HG03342 (cell line): ENCODE measurements around the gene ARFGAP1.
"Not testable (repeated sequence)": the region's sequence is repeated elsewhere in the genome, so short reads cannot be mapped to it uniquely, and the experiment has no call there.

ENCODE experiments used
- ATAC-seq: cut with Tn5 transposase; IDR thresholded peaks from one replicate; pipeline ENCODE4 v1.9.1; 2021; ENCODE audit warnings: mild to moderate bottlenecking, moderate library complexity; ENCODE audit not compliant: unreplicated experiment

The ARFGAP1 gene

DNA sequence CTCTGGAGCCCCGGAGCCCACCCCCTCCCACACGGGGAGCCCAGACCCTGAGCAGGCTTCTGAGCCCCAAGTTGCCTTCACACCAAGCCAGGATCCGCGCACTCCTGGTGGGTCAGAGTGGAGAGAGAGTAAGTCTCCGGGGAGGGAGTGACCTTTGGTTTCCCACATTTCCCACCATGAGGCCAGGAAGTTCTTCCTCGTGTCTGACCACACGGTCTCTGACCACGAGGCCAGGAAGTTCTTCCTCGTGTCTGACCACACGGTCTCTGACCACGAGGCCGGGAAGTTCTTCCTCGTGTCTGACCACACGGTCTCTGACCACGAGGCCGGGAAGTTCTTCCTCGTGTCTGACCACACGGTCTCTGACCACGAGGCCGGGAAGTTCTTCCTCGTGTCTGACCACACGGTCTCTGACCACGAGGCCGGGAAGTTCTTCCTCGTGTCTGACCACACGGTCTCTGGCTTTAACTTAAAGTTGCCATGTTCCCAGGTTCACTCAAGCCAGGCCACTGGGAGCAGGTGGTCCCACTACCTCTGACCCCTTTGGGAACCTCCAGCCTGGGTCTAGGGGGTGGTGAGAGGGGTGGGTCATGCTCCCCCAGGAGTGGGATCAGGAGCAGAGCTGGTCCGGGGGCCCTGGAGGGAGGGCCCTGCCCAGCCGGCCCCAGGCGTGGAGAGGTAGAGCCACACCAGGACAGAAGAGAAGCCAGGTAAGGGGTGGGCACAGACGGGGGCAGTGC, 33.5 kb downstream of the ARFGAP1 start:
- not testable (repeated sequence) for ATAC-seq

DNA sequence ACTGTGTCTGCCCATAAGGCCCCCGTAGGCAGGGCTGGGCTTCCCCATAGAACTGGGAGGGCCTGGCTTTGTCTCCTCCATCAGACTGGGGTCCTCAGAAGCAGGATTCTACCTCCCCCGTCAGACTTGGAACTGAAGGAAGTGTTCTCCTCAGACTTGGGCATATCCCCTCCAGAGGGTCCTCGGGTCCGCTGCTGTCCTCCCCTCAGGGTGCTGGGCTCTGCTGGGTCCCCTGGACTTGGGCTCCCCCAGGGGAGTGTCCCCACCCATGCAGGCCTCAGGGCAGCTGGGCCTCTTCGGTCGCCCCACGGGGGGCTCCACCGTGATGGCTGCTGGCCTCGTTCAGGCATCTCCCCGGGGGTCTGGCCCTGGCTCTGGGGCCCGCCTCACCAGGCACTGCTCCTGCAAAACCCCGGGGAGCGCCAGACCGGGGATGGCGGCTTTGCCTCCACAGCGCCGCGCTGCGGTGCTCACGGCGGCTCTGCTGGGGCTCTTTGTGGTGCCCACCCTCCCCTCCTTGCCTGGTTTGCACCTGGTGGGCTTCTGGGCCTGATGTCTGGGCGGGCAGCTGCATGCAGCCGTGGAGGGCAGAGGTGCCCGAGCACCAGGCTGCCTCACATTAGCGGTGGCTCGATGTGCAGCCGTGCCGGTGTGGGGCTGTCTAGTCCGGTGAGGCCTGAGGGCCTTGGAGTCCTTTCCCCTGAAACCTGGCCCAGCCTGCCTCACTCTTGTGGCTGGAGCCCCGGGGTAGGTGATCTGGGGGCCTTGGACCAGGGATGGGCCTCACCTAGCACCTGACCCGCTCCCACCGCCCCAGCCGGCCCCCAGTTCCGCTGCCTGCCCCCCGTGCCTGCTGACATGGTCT, 34.3 kb downstream of the ARFGAP1 start:
- no peak for ATAC-seq

DNA sequence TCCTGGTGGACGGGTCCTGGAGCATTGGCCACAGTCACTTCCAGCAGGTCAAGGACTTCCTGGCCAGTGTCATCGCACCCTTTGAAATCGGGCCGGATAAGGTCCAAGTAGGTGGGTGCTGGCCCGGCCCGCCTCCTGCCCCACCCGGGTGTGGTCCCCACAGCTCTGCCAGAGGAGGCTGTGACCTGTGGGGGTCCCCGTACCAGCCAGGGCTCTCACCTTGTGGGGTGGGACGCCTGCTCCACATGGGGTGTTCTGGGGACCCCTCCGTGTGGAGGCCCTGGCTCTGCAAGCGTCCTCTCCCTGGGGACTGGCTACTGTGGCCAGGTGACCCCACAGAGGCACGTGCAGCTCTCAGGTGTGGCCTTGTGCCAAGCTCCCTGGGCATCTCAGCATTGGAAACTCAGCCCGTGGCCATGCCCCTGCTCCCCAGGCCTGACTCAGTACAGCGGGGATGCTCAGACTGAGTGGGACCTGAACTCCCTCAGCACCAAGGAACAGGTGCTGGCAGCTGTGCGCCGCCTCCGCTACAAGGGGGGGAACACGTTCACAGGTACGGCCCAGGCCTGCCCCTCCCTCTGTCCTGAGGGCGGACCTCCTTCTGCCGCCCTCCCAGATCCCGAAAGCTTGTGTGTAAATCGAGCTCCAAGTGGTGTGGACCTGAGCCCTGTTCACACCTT, 35.1 kb downstream of the ARFGAP1 start:
- no peak for ATAC-seq

DNA sequence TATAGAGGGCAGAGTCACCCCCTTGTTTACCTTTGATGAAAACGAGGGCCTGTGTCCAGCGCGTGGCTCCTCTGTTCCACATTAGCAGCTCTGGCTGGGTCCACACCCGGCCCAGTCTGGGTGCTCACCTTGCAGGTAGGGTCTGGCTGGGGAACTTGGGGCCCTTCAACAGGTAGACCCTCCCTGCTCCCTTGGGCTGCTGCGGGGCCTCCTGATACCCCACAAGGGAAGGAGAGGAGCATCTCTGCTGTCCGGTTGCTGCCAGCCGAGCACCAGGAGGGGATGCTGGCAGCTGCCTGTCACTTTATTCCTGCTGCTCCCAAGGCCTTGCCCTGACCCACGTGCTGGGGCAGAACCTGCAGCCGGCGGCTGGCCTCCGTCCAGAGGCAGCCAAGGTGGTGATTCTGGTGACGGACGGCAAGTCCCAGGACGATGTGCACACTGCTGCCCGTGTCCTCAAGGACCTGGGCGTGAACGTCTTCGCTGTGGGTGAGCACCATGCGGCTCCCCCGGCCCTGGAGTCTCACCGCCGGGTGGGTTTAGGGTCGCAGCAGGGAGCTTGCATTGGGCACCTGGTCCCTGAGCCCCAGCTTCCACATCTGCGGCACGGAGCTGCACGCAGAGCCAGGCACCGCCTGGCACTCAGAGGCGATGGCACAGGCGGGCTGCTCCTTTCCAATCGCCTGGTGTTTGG, 35.8 kb downstream of the ARFGAP1 start:
- ATAC-seq = no peak

DNA sequence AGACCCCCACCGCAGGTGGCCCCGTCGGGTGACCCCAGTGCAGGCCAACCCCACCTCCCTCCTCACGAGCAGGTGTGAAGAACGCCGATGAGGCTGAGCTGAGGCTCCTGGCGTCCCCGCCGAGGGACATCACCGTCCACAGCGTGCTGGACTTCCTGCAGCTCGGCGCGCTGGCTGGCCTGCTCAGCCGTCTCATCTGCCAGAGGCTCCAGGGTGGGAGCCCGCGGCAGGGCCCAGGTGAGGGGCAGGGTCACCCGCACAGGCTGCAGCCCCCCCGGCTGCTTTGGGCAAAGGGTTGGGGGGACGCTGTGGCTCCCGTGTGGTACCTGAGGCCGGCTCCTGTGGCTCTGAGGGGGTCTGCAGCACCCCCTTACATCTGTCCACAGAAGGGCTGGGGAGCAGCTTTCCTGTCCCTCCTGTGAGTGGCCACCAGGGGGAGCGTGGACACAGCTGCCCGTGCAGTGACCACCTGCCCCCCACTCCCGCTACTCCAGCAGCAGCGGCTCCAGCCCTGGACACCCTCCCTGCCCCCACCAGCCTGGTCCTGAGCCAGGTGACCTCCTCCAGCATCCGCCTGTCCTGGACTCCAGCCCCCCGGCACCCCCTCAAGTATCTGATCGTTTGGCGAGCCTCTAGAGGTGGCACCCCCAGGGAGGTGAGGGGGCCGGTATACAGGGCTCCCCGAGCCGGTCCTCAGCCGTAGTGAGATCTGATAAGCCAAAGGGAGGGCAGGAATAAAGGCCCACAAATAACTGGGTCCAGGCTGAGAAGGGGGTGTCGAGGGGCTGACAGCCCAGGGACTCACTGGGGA, 36.9 kb downstream of the ARFGAP1 start:
- no peak for ATAC-seq

DNA sequence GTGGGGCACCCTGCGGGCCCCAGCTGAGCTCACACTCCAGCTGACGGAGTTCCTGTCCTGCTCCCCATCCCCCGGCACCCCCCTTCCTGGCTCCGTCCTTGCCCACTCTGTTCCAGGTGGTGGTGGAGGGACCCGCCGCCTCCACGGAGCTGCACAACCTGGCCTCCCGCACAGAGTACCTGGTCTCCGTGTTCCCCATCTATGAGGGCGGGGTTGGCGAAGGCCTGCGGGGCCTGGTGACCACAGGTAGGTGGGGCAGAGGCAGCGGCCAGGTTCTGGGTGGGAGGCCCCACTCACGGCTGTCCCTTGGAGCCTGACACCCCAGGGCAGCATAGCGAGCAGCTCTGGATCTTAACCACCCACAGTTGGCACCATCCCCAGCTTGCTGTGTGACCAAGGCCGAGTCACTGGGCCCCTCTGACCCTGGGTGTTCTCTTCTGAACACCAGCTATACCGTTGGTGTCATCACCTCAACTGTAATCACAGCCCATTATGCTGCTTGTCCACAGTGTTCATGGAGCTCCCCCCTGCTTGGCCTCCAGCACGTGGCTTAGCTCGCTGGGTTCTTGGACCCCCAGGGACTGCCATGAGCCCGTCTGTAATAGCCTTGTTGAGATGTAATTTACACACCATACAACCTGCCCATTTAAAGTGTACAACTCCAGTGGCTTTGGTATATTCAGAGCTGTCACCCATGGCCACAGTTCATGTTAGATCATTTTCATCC, 37.8 kb downstream of the ARFGAP1 start:
- no peak for ATAC-seq

DNA sequence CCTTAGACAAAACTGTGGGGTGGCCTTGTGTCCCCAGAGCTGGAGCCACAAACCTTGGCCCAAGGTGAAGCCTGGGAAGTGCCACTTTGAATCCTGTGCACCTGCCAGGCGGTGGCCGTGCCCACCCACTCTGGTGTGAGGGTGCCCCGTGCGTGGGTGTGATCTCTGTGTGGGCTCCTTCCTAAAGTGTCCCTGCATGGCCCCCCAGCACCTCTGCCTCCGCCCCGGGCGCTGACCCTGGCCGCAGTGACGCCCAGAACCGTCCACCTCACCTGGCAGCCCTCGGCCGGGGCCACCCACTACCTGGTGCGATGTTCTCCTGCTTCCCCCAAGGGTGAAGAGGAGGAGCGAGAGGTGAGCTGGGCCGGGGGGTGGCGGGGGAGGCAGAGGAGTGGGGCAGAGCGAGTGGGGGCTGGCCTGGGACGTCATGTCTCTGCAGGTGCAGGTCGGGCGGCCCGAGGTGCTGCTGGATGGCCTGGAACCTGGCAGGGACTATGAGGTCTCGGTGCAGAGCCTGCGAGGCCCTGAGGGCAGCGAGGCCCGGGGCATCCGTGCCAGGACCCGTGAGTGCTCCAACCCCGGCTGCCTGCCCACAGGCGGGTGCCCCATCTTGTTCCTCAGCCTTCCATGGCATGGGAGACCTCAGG, 38.7 kb downstream of the ARFGAP1 start:
- no peak for ATAC-seq

DNA sequence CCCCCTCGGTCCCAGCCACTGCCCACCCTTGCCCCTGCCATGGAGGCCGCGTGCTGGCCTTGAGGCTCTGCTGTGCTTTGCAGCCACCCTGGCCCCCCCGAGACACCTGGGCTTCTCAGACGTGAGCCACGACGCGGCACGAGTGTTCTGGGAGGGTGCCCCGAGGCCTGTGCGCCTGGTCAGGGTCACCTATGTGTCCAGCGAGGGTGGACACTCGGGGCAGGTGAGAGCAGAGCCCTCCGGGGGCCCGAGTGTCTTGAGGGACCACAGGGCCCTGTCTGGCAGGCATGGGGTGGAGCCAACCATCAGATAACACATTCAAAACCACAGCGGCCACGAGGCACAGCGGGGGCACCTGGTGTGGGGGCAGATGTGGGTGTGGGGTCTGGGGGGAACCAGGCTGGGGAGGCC, 39.2 kb downstream of the ARFGAP1 start:
- no peak for ATAC-seq

DNA sequence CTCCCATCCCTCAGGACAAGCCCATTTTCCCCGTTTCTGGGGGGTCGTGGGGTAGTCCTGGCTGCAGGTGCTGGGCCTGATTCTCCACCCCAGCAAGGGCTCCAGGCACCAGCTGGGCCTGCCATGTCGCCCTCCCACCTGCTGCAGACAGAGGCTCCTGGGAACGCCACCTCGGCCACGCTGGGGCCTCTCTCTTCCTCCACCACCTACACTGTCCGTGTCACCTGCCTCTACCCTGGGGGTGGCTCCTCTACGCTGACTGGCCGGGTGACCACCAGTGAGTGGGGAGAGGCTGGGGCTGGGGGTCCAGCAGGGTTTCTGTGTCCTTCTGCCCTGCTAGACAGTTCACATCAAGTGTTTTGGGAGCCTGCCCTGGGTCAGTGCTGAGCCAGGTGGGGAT, 39.7 kb downstream of the ARFGAP1 start:
- ATAC-seq = no peak

DNA sequence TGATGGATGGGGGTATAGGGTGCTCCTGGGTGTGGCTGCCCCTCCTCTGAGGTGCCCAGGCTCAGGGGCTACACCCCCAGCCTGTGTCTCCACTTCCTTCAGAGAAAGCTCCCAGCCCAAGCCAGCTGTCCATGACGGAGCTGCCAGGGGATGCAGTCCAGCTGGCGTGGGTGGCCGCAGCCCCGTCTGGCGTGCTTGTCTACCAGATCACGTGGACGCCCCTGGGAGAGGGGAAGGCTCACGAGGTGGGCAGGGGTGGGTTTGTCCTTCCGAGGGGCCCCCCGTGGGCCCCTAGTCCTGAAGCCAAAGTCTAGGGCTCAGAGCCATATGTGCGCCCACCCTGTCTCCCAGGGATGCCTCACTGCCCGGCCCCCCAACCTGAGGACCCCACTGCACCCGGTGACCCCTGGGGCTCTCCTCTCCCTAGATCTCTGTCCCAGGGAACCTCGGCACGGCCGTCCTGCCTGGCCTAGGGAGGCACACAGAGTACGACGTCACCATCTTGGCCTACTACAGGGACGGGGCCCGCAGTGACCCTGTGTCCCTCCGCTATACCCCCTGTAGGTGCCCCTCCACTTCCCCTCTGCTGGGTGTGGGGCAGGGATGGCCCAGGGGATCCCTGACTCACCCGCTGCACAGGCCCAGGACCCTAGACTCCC, 40.2 kb downstream of the ARFGAP1 start:
- ATAC-seq = no peak

DNA sequence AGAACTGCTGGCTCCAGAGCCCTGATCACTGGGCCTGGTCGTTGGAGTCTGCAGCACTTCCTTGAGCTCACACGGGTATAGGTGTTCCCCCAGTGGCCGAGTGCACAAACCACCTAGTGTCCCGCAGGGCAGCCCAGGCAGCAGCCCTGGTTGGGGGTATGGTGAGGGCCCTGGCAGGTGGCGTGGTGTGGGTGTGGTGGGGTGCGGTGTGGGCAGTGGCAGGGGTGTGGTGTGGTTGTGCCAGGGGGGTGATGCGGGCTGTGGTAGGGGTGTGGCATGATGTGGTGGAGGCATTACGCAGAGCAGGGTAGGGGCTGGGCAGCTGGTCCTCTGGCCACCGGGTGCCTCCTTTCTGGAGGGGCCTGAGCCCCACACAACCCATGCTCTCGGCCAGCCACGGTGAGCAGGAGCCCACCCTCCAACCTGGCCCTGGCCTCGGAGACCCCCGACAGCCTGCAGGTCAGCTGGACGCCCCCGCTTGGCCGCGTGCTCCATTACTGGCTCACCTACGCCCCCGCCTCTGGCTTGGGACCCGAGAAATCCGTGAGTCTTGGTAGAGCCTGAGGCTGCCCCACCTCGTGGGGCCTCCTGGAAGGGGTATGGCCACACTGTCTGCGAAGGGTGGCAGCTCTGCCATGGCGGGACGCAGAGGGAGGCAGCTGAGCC, 40.9 kb downstream of the ARFGAP1 start:
- no peak for ATAC-seq

DNA sequence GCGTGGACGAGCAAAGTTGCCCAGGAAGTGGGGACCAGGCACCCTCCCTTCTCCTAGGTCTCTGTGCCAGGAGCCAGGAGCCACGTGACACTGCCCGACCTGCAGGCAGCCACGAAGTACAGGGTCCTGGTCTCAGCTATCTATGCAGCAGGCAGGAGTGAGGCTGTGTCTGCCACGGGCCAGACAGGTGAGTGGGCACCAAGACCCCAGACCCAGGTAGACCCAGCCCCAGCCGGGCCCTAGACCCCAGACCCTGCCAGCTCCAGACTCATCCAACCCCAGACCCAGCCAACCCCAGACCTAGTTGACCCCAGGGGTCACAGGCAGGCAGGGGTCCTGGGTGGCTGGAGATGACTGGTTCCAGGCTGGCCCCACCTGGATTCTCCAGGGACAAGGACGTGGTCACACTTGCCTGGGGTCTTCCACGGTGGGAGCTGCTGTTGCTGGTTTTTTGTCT, 41.4 kb downstream of the ARFGAP1 start:
- ATAC-seq = no peak

DNA sequence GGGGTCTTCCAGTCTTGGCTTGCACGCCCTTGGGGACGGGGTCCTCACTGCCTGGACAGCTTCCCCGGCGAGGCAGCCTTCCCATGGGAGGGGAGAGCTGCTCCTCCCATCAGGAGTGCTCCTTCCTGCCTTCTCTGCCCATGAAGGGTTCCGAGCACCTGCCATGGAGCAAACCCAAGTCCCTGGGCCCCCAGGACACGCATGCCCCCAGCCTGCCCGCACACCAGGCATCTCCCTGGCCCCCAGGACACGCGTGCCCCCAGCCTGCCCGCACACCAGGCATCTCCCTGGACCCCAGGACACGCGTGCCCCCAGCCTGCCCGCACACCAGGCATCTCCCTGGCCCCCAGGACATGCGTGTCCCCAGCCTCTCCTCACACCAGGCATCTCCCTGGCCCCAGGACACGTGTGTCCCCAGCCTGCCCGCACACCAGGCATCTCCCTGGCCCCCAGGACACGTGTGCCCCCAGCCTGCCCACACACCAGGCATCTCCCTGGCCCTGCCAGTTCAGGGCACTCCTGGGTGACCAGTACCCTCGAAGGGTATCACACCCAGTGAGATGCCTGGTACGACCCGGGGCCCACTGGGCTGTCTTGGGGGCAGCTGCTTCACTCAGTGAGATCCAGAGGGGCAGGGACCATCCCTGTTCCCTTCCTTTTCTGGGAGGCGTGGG, 42.1 kb downstream of the ARFGAP1 start:
- no peak for ATAC-seq

DNA sequence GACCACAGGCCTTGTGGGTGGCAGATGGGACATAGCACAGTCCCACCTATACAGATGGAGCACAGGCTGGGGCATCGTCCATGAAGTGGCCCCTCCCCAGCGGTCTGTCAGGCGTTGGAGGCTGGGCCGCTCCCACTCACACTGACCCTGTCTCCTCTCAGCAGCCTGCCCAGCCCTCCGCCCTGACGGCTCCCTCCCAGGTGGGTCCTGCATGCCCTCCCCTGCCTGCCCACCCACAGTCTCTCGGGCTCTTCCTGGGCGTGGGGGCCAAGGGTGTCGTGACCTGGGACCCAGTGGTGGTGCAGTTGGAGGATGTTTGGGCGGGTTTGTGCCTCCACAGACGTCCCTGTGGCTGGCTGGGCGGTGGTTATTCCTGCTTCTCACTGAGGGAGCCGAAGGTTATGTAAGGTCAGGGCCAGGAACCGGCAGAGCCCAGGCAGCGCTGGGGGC, 42.7 kb downstream of the ARFGAP1 start:
- ATAC-seq = no peak

DNA sequence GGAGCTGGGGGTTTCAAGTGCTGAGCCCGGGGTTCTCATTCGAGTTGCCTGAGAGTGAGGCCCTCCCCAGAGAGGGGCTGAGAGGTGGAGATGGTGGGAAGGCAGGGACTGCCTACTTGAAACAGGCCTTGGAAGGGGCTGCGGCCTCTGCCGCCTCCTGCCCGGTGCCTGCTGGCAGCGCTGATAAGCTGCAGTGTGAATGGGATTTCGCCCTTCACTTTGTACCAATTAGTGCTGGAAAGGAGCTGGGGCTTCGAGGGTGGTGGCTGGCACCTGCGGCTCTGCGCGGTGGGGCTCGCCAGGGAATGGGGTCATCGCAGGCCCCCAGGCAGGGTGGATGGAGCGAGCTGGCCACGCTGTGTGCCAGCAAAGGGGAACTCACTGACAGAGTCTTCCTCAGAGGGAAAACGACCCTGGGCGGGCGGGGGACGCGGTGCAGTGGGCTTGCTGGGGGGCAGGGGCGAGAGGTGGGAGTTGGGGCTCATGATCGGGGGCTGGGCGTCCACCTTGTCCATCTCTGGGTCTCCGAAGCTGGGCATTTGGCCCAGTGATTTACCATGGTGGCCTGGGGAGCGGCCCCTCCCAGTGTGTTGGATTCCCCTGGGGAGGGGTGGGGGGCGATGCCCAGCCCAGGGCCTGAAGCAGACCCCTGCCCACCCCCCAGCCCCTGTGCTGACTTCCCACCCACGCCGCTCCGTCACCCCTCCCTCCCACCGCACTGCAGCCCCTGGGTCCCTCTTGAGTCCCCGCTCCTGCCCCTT, 43.3 kb downstream of the ARFGAP1 start:
- no peak for ATAC-seq

DNA sequence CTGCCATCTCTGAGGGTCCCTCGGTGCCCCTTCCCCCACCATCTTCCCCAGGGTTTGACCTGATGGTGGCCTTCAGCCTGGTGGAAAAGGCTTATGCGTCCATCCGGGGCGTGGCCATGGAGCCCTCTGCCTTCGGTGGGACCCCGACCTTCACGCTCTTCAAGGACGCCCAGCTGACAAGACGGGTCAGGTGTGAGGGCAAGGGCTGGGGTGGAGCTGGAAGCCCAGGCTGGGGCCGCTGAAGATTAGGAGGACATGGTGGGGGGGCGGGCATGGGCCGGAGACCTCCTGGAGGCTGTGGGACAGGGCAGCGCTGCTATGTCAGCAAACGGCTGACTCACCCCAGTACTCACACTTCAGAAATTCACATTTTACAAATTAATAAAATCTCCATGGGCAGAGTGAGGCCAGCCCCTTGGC, 43.9 kb downstream of the ARFGAP1 start:
- ATAC-seq = no peak

DNA sequence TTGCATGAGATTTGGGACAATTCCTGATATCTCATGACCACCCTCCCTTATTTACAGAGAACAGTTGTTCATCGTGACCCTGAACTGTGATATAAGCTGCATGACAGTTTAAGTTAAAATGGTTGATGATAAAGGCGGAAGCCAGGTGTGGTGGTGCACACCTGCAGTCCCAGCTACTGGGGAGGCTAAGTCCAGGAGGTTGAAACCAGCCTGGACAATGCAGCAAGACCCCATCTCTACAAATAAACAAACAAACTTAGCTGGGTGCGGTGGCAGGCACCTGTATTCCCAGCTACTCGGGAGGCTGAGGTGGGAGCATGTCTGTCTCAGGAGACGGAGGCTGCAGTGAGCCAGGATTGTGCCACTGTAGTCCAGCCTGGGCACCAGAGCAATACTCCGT, 44.4 kb downstream of the ARFGAP1 start:
- ATAC-seq = no peak
